Measurements from ENCODE around the gene PTGIS. TPM values are rescaled to one million over a fixed set of nuclear protein-coding genes. Genes with fewer than 3 reads are reported as not detected.
"Not testable (repeated sequence)": the region's sequence is repeated elsewhere in the genome, so short reads cannot be mapped to it uniquely, and the experiment has no call there.

PTGIS gene
- total RNA-seq = 101 TPM

GRCh38 chr20:49567421-49568277 is at the start of gene PTGIS:
Gene PTGIS (minus strand): TSS chr20:49568137. CDS start chr20:49568116, 21 bp downstream.
- no peak for DNase-seq (ENCODE audit: low spot score)

- not testable (repeated sequence) for DNase-seq (ENCODE audit: low spot score)
Measured at GRCh38 chr20:49617394-49617793, 49.5 kb upstream of the PTGIS start.

- DNase-seq (ENCODE audit: low spot score) = no peak
Measured at GRCh38 chr20:49616154-49617007, 48.4 kb upstream of the PTGIS start.

- no peak for DNase-seq (ENCODE audit: low spot score)
Measured at GRCh38 chr20:49615401-49616153, 47.6 kb upstream of the PTGIS start.

GRCh38 chr20:49615051-49615400 is 47.1 kb upstream of the PTGIS start:
- DNase-seq (ENCODE audit: low spot score) = not testable (repeated sequence)

GRCh38 chr20:49614338-49615050 is 46.6 kb upstream of the PTGIS start:
- DNase-seq (ENCODE audit: low spot score) = no peak

- peak; percentile 48 for DNase-seq (ENCODE audit: low spot score)
Measured at GRCh38 chr20:49612127-49612738, 44.3 kb upstream of the PTGIS start.

- not testable (repeated sequence) for DNase-seq (ENCODE audit: low spot score)
Measured at GRCh38 chr20:49611539-49612126, 43.7 kb upstream of the PTGIS start.

GRCh38 chr20:49610691-49611538 is 43.0 kb upstream of the PTGIS start:
- peak; percentile 80 for DNase-seq (ENCODE audit: low spot score)

- DNase-seq (ENCODE audit: low spot score) = peak; percentile 69
Measured at GRCh38 chr20:49608752-49609670, 41.1 kb upstream of the PTGIS start.

GRCh38 chr20:49607568-49607967 is 39.6 kb upstream of the PTGIS start:
- no peak for DNase-seq (ENCODE audit: low spot score)

- DNase-seq (ENCODE audit: low spot score) = no peak
Measured at GRCh38 chr20:49603209-49603627, 35.3 kb upstream of the PTGIS start.

GRCh38 chr20:49602345-49603208 is 34.6 kb upstream of the PTGIS start:
- DNase-seq (ENCODE audit: low spot score) = no peak

- no peak for DNase-seq (ENCODE audit: low spot score)
Measured at GRCh38 chr20:49601153-49601924, 33.4 kb upstream of the PTGIS start.

- DNase-seq (ENCODE audit: low spot score) = no peak
Measured at GRCh38 chr20:49599746-49600113, 31.8 kb upstream of the PTGIS start.

- DNase-seq (ENCODE audit: low spot score) = no peak
Measured at GRCh38 chr20:49597825-49598395, 30.0 kb upstream of the PTGIS start.

Data from mucosa of gallbladder (tissue), 1 donor.